SK-N-SH treated with all-trans-retinoic acid at 6 μM for 48 hours (cell line): ENCODE data around the gene GCSAML.
A peak's percentile ranks its signal among the peaks of the same experiment; 100 is the strongest.

Experiments used
- ATAC-seq: fragments of 200-7000 bp; cut with Tn5 transposase; 3 replicates; pipeline ENCODE4 v1.9.1; 2020; ENCODE audit warnings: mild to moderate bottlenecking, moderate library complexity
- ARNTL ChIP-seq: fragments of 450-650 bp; formaldehyde crosslinking; IDR thresholded peaks from 2 replicates; pipeline ENCODE4 v1.5.0; 2020; ENCODE audit warnings: low read depth, mild to moderate bottlenecking, moderate library complexity, borderline replicate concordance
- BACH2 ChIP-seq: fragments of 250-450 bp; sonication (Bioruptor Pico); IDR thresholded peaks from 2 replicates; pipeline ENCODE4 v1.9.0; 2021; ENCODE audit warnings: mild to moderate bottlenecking, borderline replicate concordance
- CREB5 ChIP-seq: fragments of 250-450 bp; sonication (Bioruptor Pico); IDR thresholded peaks from 2 replicates; pipeline ENCODE4 v1.5.1; 2020; ENCODE audit warnings: low read depth, mild to moderate bottlenecking, moderate library complexity
- CSDC2 ChIP-seq: fragments of 250-450 bp; sonication (Bioruptor Pico); IDR thresholded peaks from 2 replicates; pipeline ENCODE4 v1.5.0; 2020; ENCODE audit warnings: mild to moderate bottlenecking, moderate library complexity
- CSRNP3 ChIP-seq: fragments of 250-450 bp; sonication (Bioruptor Pico); IDR thresholded peaks from 2 replicates; pipeline ENCODE4 v1.5.1; 2021; ENCODE audit warnings: mild to moderate bottlenecking, moderate library complexity
- ESRRG ChIP-seq: fragments of 250-450 bp; sonication (Bioruptor Pico); IDR thresholded peaks from 2 replicates; pipeline ENCODE4 v1.6.1; 2021; ENCODE audit warnings: mild to moderate bottlenecking
- GLIS3 ChIP-seq: fragments of 250-450 bp; sonication (Bioruptor Pico); IDR thresholded peaks from 2 replicates; pipeline ENCODE4 v1.5.0; 2020; ENCODE audit warnings: mild to moderate bottlenecking, moderate library complexity
- ISL1 ChIP-seq: fragments of 250-450 bp; sonication (Bioruptor Pico); IDR thresholded peaks from 2 replicates; pipeline ENCODE4 v2.1.2; 2022; ENCODE audit warnings: mild to moderate bottlenecking, moderate library complexity
- OSR1 ChIP-seq: fragments of 250-450 bp; sonication (Bioruptor Pico); IDR thresholded peaks from 2 replicates; pipeline ENCODE4 v1.8.0; 2022; ENCODE audit warnings: moderate library complexity, mild to moderate bottlenecking, inconsistent platforms
- POU6F1 ChIP-seq: fragments of 250-450 bp; sonication (Bioruptor Pico); IDR thresholded peaks from 2 replicates; pipeline ENCODE4 v1.8.0; 2021; ENCODE audit warnings: low read depth, mild to moderate bottlenecking, moderate library complexity, borderline replicate concordance
- PPARA ChIP-seq: fragments of 250-450 bp; sonication (Bioruptor Pico); IDR thresholded peaks from 2 replicates; pipeline ENCODE4 v1.5.0; 2020; ENCODE audit warnings: mild to moderate bottlenecking, borderline replicate concordance
- SNAI2 ChIP-seq: fragments of 250-450 bp; sonication (Bioruptor Pico); IDR thresholded peaks from 2 replicates; pipeline ENCODE4 v1.5.0; 2020; ENCODE audit warnings: mild to moderate bottlenecking, moderate library complexity
- TCF4 ChIP-seq: fragments of 250-450 bp; sonication (Bioruptor Pico); IDR thresholded peaks from 2 replicates; pipeline ENCODE4 v1.8.0; 2021; ENCODE audit warnings: mild to moderate bottlenecking, moderate library complexity, borderline replicate concordance
- TOX ChIP-seq: fragments of 250-450 bp; sonication (Bioruptor Pico); IDR thresholded peaks from 2 replicates; pipeline ENCODE4 v1.8.0; 2021; ENCODE audit warnings: mild to moderate bottlenecking, moderate library complexity, borderline replicate concordance
- TSHZ2 ChIP-seq: fragments of 250-450 bp; sonication (Bioruptor Pico); IDR thresholded peaks from 2 replicates; pipeline ENCODE4 v1.5.0; 2020; ENCODE audit warnings: mild to moderate bottlenecking, moderate library complexity
- ZC3H10 ChIP-seq: fragments of 250-450 bp; sonication (Bioruptor Pico); IDR thresholded peaks from 2 replicates; pipeline ENCODE4 v1.5.1; 2021; ENCODE audit warnings: mild to moderate bottlenecking, moderate library complexity
- ZFP3 ChIP-seq: fragments of 250-450 bp; sonication (Bioruptor Pico); IDR thresholded peaks from 2 replicates; pipeline ENCODE4 v1.5.0; 2020; ENCODE audit warnings: mild to moderate bottlenecking, moderate library complexity
- ZFP30 ChIP-seq: fragments of 450-650 bp; formaldehyde crosslinking; IDR thresholded peaks from 2 replicates; pipeline ENCODE4 v1.5.0; 2022; ENCODE audit warnings: mild to moderate bottlenecking, moderate library complexity
- ZNF565 ChIP-seq: fragments of 450-650 bp; formaldehyde crosslinking; conservative IDR thresholded peaks from 2 replicates; pipeline ENCODE4 v1.5.0; 2020; ENCODE audit warnings: low read depth, mild to moderate bottlenecking, moderate library complexity
- ZNF8 ChIP-seq: fragments of 450-650 bp; formaldehyde crosslinking; IDR thresholded peaks from 2 replicates; pipeline ENCODE4 v1.5.0; 2020; ENCODE audit warnings: mild to moderate bottlenecking, moderate library complexity

Gene GCSAML

GRCh38 chr1:247562198-247562597 is 13.3 kb downstream of the GCSAML start:
- no peak for ATAC-seq
- TF ChIP-seq TSHZ2 = no peak
- no peak for TF ChIP-seq CSDC2 (CRISPR knock-in tag)
- TF ChIP-seq OSR1 = no peak
- no peak for TF ChIP-seq ZNF8 (CRISPR knock-in tag)
- no peak for TF ChIP-seq BACH2 (CRISPR knock-in tag)
- no peak for TF ChIP-seq GLIS3 (CRISPR knock-in tag)
- TF ChIP-seq ZNF565 (CRISPR knock-in tag) = no peak
- TF ChIP-seq ESRRG = no peak
- no peak for TF ChIP-seq ZFP3 (CRISPR knock-in tag)
- no peak for TF ChIP-seq ISL1 (CRISPR knock-in tag)
- no peak for TF ChIP-seq ZC3H10 (CRISPR knock-in tag)
- TF ChIP-seq ZFP30 (CRISPR knock-in tag) = no peak
- TF ChIP-seq POU6F1 (CRISPR knock-in tag) = no peak
- TF ChIP-seq TCF4 = no peak
- no peak for TF ChIP-seq PPARA (CRISPR knock-in tag)
- TF ChIP-seq CSRNP3 (CRISPR knock-in tag) = no peak
- no peak for TF ChIP-seq SNAI2
- TF ChIP-seq, all 23 proteins: peak for 0

GRCh38 chr1:247574236-247574635 is 25.3 kb downstream of the GCSAML start:
- no peak for ATAC-seq
- no peak for TF ChIP-seq SNAI2
- TF ChIP-seq TCF4 = no peak
- TF ChIP-seq CSDC2 (CRISPR knock-in tag) = no peak

- no peak for ATAC-seq
- no peak for TF ChIP-seq BACH2 (CRISPR knock-in tag)
- TF ChIP-seq PPARA (CRISPR knock-in tag) = no peak
- TF ChIP-seq ARNTL = no peak
- TF ChIP-seq TOX (CRISPR knock-in tag) = no peak
- no peak for TF ChIP-seq ESRRG
- TF ChIP-seq ZNF565 (CRISPR knock-in tag) = no peak
- no peak for TF ChIP-seq CREB5 (CRISPR knock-in tag)
Observed at GRCh38 chr1:247574664-247575063, 25.7 kb downstream of the GCSAML start.

- no peak for TF ChIP-seq GLIS3 (CRISPR knock-in tag)
- ATAC-seq = peak; percentile 46; the same call in 2 of the 3 replicates
Observed at GRCh38 chr1:247576514-247576913, 27.6 kb downstream of the GCSAML start.

- no peak for TF ChIP-seq BACH2 (CRISPR knock-in tag)
- ATAC-seq = no peak
Observed at GRCh38 chr1:247578946-247579460, 30.1 kb downstream of the GCSAML start.
